Pancreas (tissue), 10 donors: ENCODE results near the gene VGLL2. TPM values are rescaled to one million over a fixed set of nuclear protein-coding genes. Genes with fewer than 3 reads are reported as not detected.

Experiments used
- ATAC-seq, 4 donors: fragments of 200-7000 bp; cut with Tn5 transposase; one replicate each; pipeline versions ENCODE4 v1.8.0 to v1.9.1; 2020; ENCODE audit warnings: mild to moderate bottlenecking in 4 of 4, moderate library complexity in 4 of 4
- DNase-seq, 6 donors: peaks; one replicate each; pipeline ENCODE4 v3.0.0-alpha.2; 2020
- FAIRE-seq: peaks from 2 replicates; lab custom pipeline; 2012; peaks lifted over from hg19 to GRCh38; lab: Jason Lieb, UNC
- H3K27ac ChIP-seq, 4 donors: fragments of 200-600 bp; sonication (generic); 1 replicate in 3 of 4; 2 replicates in 1 of 4; pipeline versions ENCODE4 v1.5.0 to v1.8.0; 2020
- H3K27me3 ChIP-seq, 4 donors: fragments of 200-600 bp; one replicate each; pipeline ENCODE4 v1.8.0; 2021
- H3K36me3 ChIP-seq, 3 donors: fragments of 200-600 bp; sonication (generic) in 1 of 3; one replicate each; pipeline versions ENCODE4 v1.5.0 to v1.8.0; 2020 to 2021
- H3K4me1 ChIP-seq, 3 donors: fragments of 200-600 bp; one replicate each; pipeline ENCODE4 v1.8.0; 2021
- H3K4me3 ChIP-seq, 4 donors: fragments of 200-600 bp; sonication (generic) in 2 of 4; one replicate each; pipeline versions ENCODE4 v1.5.0 to v1.8.0; 2020 to 2021
- H3K9me3 ChIP-seq, 4 donors: fragments of 200-600 bp; one replicate each; pipeline ENCODE4 v1.8.0; 2021
- CTCF ChIP-seq, 4 donors: fragments of 200-600 bp; sonication (generic) in 3 of 4; IDR thresholded peaks; one replicate each; pipeline versions ENCODE4 v1.5.0 to v1.8.0; 2021; ENCODE audit warnings: antibody characterized with exemption in 4 of 4
- WGBS, 2 donors: extraction: QIAGEN DNeasy Blood & Tissue Kit; methylation state at CpG; one replicate each; pipeline ENCODE4 v1.1.7; 2013; 5-methylcytosine and 5-hydroxymethylcytosine counted together
- intact Hi-C, 3 donors: fragments of 100-400 bp; cut with DNase I; formaldehyde crosslinking; loops; one replicate each; pipeline versions ENCODE4 v1.11.1 to v1.14.2; 2022
- polyA plus RNA-seq, 2 donors: library from polyadenylated mRNA; stranded (reverse); fragments of 200-250 nt; gene quantifications; one replicate each; pipeline ENCODE4 v1.2.3, GENCODE V29; 2013
- total RNA-seq, 6 donors: library from RNA; stranded (reverse); fragmentation: NEBNext Ultra II Directional in 4 of 6; extraction: Animal tissue kit (Norgen Biotek cat#: 25700) in 4 of 6; gene quantifications; one replicate each; pipeline versions ENCODE4 v1.2.1 to v1.2.4, GENCODE V29; 2021 to 2023
- donor health status: healthy with polysubstance abuse.
- donor health status: DM: no; HTN: no; CAD: no; lungs with moderate emphysema.
- donor health status: DM: no; HTN: no; CAD: no.
- donor health status: control.
- donor health status: control.
- donor health status: Bipolar disorder and iron deficiency.
- donor health status: DM: yes; HTN: yes; CAD: no.
- donor health status: DM: no; HTN: no; CAD: no.
- donor health status: DM: no; HTN: no; CAD: no.
- donor health status: DM: yes; HTN: yes; CAD: no.

Gene VGLL2
- total and polyA plus RNA-seq, 8 donors: not detected

GRCh38 chr6:117267766-117268534 is 2.6 kb downstream of the VGLL2 start:
- FAIRE-seq (no peak), ATAC-seq (no peak), DNase-seq (no peak)
- Histone ChIP-seq H3K4me3 (no peak overlapping the region), H3K27ac (no peak overlapping the region), H3K27me3 (peaks cover 0 to 63% (median 25%) of the 10 kb centered on the region in 4 donors), H3K9me3 (no peaks in the 10 kb centered on the region), H3K36me3 (no peaks in the 10 kb centered on the region), H3K4me1 (peaks cover 0 to 12% (median 6%) of the 10 kb centered on the region in 3 donors)
- TF ChIP-seq CTCF (IDR thresholded peaks at IDR 0.05): no peak
- intact Hi-C loops: no loop called here
- WGBS, 2 donors: 13 to 20% methylated on average over 11 of the region's 11 CpGs

- no peak for TF ChIP-seq CTCF (IDR thresholded peaks at IDR 0.05)
- Histone ChIP-seq H3K27ac (no peak overlapping the region), H3K4me3 (no peak overlapping the region), H3K36me3 (no peaks in the 10 kb centered on the region), H3K9me3 (no peaks in the 10 kb centered on the region), H3K4me1 (peaks cover 0 to 12% (median 6%) of the 10 kb centered on the region in 3 donors), H3K27me3 (peaks cover 0 to 68% (median 24%) of the 10 kb centered on the region in 4 donors)
- intact Hi-C loops: no loop called here
- 27 to 30% methylated on average over 1 of the region's 1 CpG for WGBS, 2 donors
- FAIRE-seq (no peak), ATAC-seq (no peak), DNase-seq (no peak)
Measured at GRCh38 chr6:117268924-117269323, 3.6 kb downstream of the VGLL2 start.

- Histone ChIP-seq H3K27me3 (peaks cover 0 to 68% (median 22%) of the 10 kb centered on the region in 4 donors), H3K36me3 (no peaks in the 10 kb centered on the region), H3K4me1 (peaks cover 0 to 12% (median 6%) of the 10 kb centered on the region in 3 donors), H3K27ac (no peak overlapping the region), H3K9me3 (no peaks in the 10 kb centered on the region), H3K4me3 (peak overlapping the region in 1 of 4 donors; percentile 45)
- no peak for TF ChIP-seq CTCF (IDR thresholded peaks at IDR 0.05)
- 7 to 14% methylated on average over 8 of the region's 8 CpGs for WGBS, 2 donors
- intact Hi-C loops: no loop called here
- FAIRE-seq (no peak), DNase-seq (no peak), ATAC-seq (no peak)
Measured at GRCh38 chr6:117269638-117270054, 4.3 kb downstream of the VGLL2 start.

- peak in 3 of 4 donors; percentile 37 to 53 (median 43) for ATAC-seq
- intact Hi-C loops: no loop called here
- no peaks in the 10 kb centered on the region for H3K36me3 ChIP-seq
- TF ChIP-seq CTCF (IDR thresholded peaks at IDR 0.05): no peak
- FAIRE-seq: no peak
- WGBS, 2 donors: 2% methylated on average over 61 to 74 of the region's 74 CpGs
- peaks cover 0 to 12% (median 6%) of the 10 kb centered on the region in 3 donors for H3K4me1 ChIP-seq
- H3K27ac ChIP-seq: no peak overlapping the region
- DNase-seq: peak in 4 of 6 donors; percentile 16 to 70 (median 46)
- peaks cover 0 to 70% (median 22%) of the 10 kb centered on the region in 4 donors for H3K27me3 ChIP-seq
- H3K4me3 ChIP-seq: peak overlapping the region in 3 of 4 donors; percentile 14 to 45 (median 26)
- H3K9me3 ChIP-seq: no peaks in the 10 kb centered on the region
Measured at GRCh38 chr6:117270055-117270842, 4.9 kb downstream of the VGLL2 start.
